ENCODE data around the gene ZCCHC7. TPM values are rescaled to one million over a fixed set of nuclear protein-coding genes. Genes with fewer than 3 reads are reported as not detected.
A peak's percentile ranks its signal among the peaks of the same experiment; 100 is the strongest.

The ZCCHC7 gene
- total and polyA plus RNA-seq, 9 of the 15 experiments (the other 6 are each of a cell fraction or from before 2014, with no cell fraction given): 34.1 to 68.9 (median 48.8) TPM

GRCh38 chr9:37119907-37120842, at the start of gene ZCCHC7 (continued):
- TF ChIP-seq ATF2 (CRISPR knock-in tag; IDR thresholded peaks at IDR 0.05): peak; percentile 76; the same call in 1 of the 2 replicates
- no peak for TF ChIP-seq MAFK (IDR thresholded peaks at IDR 0.05; ENCODE audit: low read length)
- TF ChIP-seq CREB1 (IDR thresholded peaks at IDR 0.05): peak; percentile 90
- TF ChIP-seq CREB1 (CRISPR knock-in tag; IDR thresholded peaks at IDR 0.05): peak; percentile 84
- no peak for TF ChIP-seq ZNF561 (CRISPR knock-in tag; conservative IDR thresholded peaks at IDR 0.05)
- TF ChIP-seq ARID1B (IDR thresholded peaks at IDR 0.05): no peak
- no peak for TF ChIP-seq CC2D1A (IDR thresholded peaks at IDR 0.05)
- peak; percentile 62 for TF ChIP-seq TCF3 (CRISPR knock-in tag; IDR thresholded peaks at IDR 0.05)
- peak; percentile 100 for TF ChIP-seq E2F6 (IDR thresholded peaks at IDR 0.05; ENCODE audit: borderline replicate concordance in 1 of 2, extremely low read depth in 1 of 2, insufficient read depth in 1 of 2, insufficient read length in 1 of 2, low read depth in 1 of 2, low read length in 1 of 2, poor library complexity in 1 of 2, severe bottlenecking in 1 of 2)
- TF ChIP-seq ARNT (IDR thresholded peaks at IDR 0.05): peak; percentile 52 to 92; a peak in 1 of 4 replicates
- TF ChIP-seq GABPB1 (CRISPR knock-in tag; IDR thresholded peaks at IDR 0.05): peak; percentile 93
- peak; percentile 92 for TF ChIP-seq NR2C1 (IDR thresholded peaks at IDR 0.05)
- TF ChIP-seq NR2C1 (tag; IDR thresholded peaks at IDR 0.05): peak; percentile 96
- TF ChIP-seq HMGN3 (IDR thresholded peaks at IDR 0.05; ENCODE audit: borderline replicate concordance, extremely low read depth, insufficient read length, low read depth, low read length): peak; percentile 73
- TF ChIP-seq ZNF408 (CRISPR knock-in tag; IDR thresholded peaks at IDR 0.05; ENCODE audit: low read depth): no peak
- TF ChIP-seq VEZF1 (CRISPR knock-in tag; IDR thresholded peaks at IDR 0.05): peak; percentile 75
- peak; percentile 59; the same call in 1 of the 2 replicates for TF ChIP-seq ZBTB26 (CRISPR knock-in tag; IDR thresholded peaks at IDR 0.05)
- TF ChIP-seq ZNF354B (CRISPR knock-in tag; IDR thresholded peaks at IDR 0.05): 0 out of 2 replicates have a peak, but pooled peaks have one; percentile 14
- peak; percentile 96 for TF ChIP-seq ZNF143 (CRISPR knock-in tag; IDR thresholded peaks at IDR 0.05)
- TF ChIP-seq CCAR2 (IDR thresholded peaks at IDR 0.05; ENCODE audit: low read depth, low read length): no peak
- TF ChIP-seq MTA3 (IDR thresholded peaks at IDR 0.05; ENCODE audit: borderline replicate concordance): peak; percentile 66
- no peak for TF ChIP-seq ILK (tag; IDR thresholded peaks at IDR 0.05; ENCODE audit: borderline replicate concordance, low read depth)
- peak; percentile 46; the same call in 1 of the 2 replicates for TF ChIP-seq ZEB2 (IDR thresholded peaks at IDR 0.05)
